Measurements from ENCODE around the gene TXNIP. TPM values are rescaled to one million over a fixed set of nuclear protein-coding genes. Genes with fewer than 3 reads are reported as not detected.

TXNIP gene
- total and polyA plus RNA-seq, 2 of the 4 experiments (the other 2 are of a cell fraction): 36.4 to 77.2 TPM

GRCh38 chr1:146036965-146037646 lies 40.7 kb upstream of the TXNIP start:
- Histone ChIP-seq H4K5ac (ENCODE audit: low read depth, low read length) (0 out of 2 replicates have a peak overlapping the region, but pooled peaks have one; percentile 5), H2AK9ac (replicated peaks; ENCODE audit: low read depth, low read length, poor library complexity) (peak overlapping the region; percentile 48), H2AFZ (replicated peaks; ENCODE audit: low read length, poor library complexity) (peak overlapping the region; percentile 97), H2BK15ac (ENCODE audit: low read depth, low read length) (no peak overlapping the region), H4K20me1 (ENCODE audit: insufficient read depth, low read length) (peaks cover 6% of the 10 kb centered on the region; the same call in 1 of the 2 replicates), H3K4me2 (ENCODE audit: low read depth, low read length) (peak overlapping the region; percentile 83), H3K18ac (ENCODE audit: low read depth, low read length) (0 out of 2 replicates have a peak overlapping the region, but pooled peaks have one; percentile 4), H3K56ac (ENCODE audit: extremely low read depth, insufficient read depth, low read length) (peak overlapping the region; percentile 12; the same call in 1 of the 2 replicates), H3K9ac (ENCODE audit: low read depth, low read length) (peak overlapping the region; percentile 62), H3K79me1 (ENCODE audit: low read depth in 1 of 2, low read length in 2 of 2) (no peaks in the 10 kb centered on the region), H2AK5ac (ENCODE audit: low read depth, low read length) (no peak overlapping the region), H3K4me1 (ENCODE audit: control insufficient read depth, insufficient read depth, low read length) (no peaks in the 10 kb centered on the region), H3K27ac (ENCODE audit: insufficient read depth, low read length) (peak overlapping the region; percentile 29), H3K27me3 (ENCODE audit: control insufficient read depth, insufficient read depth, low read length) (no peaks in the 10 kb centered on the region), H2BK5ac (ENCODE audit: low read depth, low read length, poor library complexity, severe bottlenecking) (peak overlapping the region; percentile 62), H3K4me3 (ENCODE audit: insufficient read depth, low read depth, low read length) (peak overlapping the region; percentile 69), H3K4ac (ENCODE audit: low read depth, low read length) (peak overlapping the region; percentile 46), H4K8ac (ENCODE audit: low read depth in 2 of 2, low read length in 2 of 2) (peak overlapping the region in 1 of 2 experiments; percentile 32; a peak in 1 of 4 replicates), H3K9me3 (ENCODE audit: control insufficient read depth, insufficient read depth, low read length) (no peaks in the 10 kb centered on the region), H4K91ac (ENCODE audit: insufficient read depth, low read depth, low read length) (peak overlapping the region; percentile 46; the same call in 1 of the 2 replicates), H3K36me3 (ENCODE audit: control insufficient read depth, insufficient read depth, low read length) (no peaks in the 10 kb centered on the region), H3K9me1 (ENCODE audit: insufficient read depth, low read length) (peaks cover 3% of the 10 kb centered on the region; the same call in 1 of the 2 replicates), H3K14ac (replicated peaks; ENCODE audit: low read depth, low read length) (peak overlapping the region; percentile 60; the same call in 1 of the 2 replicates), H2BK20ac (ENCODE audit: low read depth, low read length) (no peak overlapping the region), H3K23ac (ENCODE audit: low read depth, low read length) (peak overlapping the region; percentile 75), H2BK120ac (ENCODE audit: low read depth, low read length) (peak overlapping the region; percentile 27; the same call in 1 of the 2 replicates)
- CTCF ChIA-PET: interaction anchor here (0.5 kb wide), 1 partner anchor 83 kb away, joined by 3 read pairs; no protein-coding TSS in a partner anchor
- ATAC-seq (ENCODE audit: low read depth) (peak; percentile 49), DNase-seq (peak; percentile 87)
- in situ Hi-C loops (cut with MboI; ENCODE audit: low sequenced_read_pairs) (no loop called here), intact Hi-C loops (cut with micrococcal nuclease) (no loop called here), dilution Hi-C loops (cut with HindIII; ENCODE audit: low sequenced_read_pairs, unreplicated experiment) (no loop called here)
- BruUV-seq (replicated peaks): no TSS peak
- TF ChIP-seq CEBPB (IDR thresholded peaks at IDR 0.05; ENCODE audit: low read depth, low read length): no peak
- no peak; the same call in 1 of the 2 replicates for TF ChIP-seq CHD1 (IDR thresholded peaks at IDR 0.05; ENCODE audit: low read depth, low read length)
- TF ChIP-seq ELK1 (IDR thresholded peaks at IDR 0.05; ENCODE audit: borderline replicate concordance, low read depth, low read length): no peak
- TF ChIP-seq BHLHE40 (IDR thresholded peaks at IDR 0.05; ENCODE audit: low read depth, low read length): peak; percentile 89
- TF ChIP-seq FOS (IDR thresholded peaks at IDR 0.05; ENCODE audit: low read depth, low read length): peak; percentile 96
- no peak for TF ChIP-seq RCOR1 (IDR thresholded peaks at IDR 0.05; ENCODE audit: insufficient replicate concordance, low read length)
- TF ChIP-seq MAFK (IDR thresholded peaks at IDR 0.05; ENCODE audit: low read depth, low read length): peak; percentile 36; the same call in 1 of the 2 replicates
- TF ChIP-seq RFX5 (IDR thresholded peaks at IDR 0.05; ENCODE audit: low read depth, low read length): no peak
- TF ChIP-seq POLR2A (IDR thresholded peaks at IDR 0.05; ENCODE audit: low read depth, low read length): no peak
- 0% methylated on average over 5 of the region's 21 CpGs; no CpG with 5 or more reads in 1 of the 2 experiments for WGBS, 2 experiments (ENCODE audit: extremely low coverage in 2 of 2, insufficient read length in 1 of 2)
- POLR2A ChIA-PET (ENCODE audit: unreplicated experiment): interaction anchor here (2.1 kb wide), 1 partner anchor 14 kb away, joined by 10 read pairs; no protein-coding TSS in a partner anchor
